Measurements from ENCODE around the gene CSK.
"Not testable (repeated sequence)": the region's sequence is repeated elsewhere in the genome, so short reads cannot be mapped to it uniquely, and the experiment has no call there.

Gene CSK

DNA sequence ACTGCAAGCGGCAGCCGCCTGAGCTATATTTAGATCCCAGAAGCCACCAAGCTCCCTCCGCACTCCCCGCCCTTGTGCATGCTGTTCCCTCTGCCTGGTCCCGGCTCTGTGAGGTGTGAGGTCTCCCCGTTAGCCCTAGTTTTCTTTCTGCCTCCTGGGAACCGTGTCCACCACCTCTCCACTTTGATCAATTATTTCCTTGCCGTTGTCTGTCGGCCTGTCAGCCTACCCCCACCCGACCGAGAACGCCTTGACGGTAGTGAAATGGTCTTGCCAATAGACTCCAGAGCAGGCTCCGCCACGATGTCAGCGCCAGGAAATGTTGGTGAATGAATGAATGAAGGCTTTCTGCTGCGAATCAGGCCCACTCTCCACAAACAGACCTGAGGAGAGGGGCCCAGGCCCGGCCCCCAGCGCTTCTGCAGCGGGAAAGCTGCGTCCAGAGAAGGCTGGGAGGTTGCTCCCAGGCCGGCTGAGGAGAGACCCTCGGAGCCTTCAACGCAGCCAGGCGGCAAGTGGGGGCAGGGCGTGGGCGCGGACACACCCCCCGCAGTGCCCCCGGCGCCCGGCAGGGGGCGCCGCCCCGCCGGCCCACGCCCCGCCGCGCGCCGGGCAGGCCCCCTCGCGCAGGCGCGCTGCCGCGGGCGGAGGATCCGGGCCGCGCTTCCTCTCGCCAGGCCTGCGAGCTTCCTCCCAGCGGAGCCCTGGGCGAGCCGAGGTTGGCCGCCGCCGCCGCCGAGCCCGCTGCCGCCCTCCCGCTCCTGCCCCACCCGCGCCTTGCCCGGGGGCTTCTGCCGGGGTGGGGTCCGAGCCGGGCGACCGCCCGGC is at the start of gene CSK:
CSK (plus strand) TSS at position 650 of the 828 bp plus-strand sequence. CDS start 16,218 bp downstream, outside the sequence.
- peak; percentile 45 to 75 for DNase-seq (ENCODE audit: low read depth in 1 of 2, low spot score in 1 of 2)

- DNase-seq (ENCODE audit: low read depth in 1 of 2, low spot score in 1 of 2): no peak
These were observed 49.0 kb upstream of the CSK start for GRCh38 chr15:74732846-74733245.

GRCh38 chr15:74733269-74733668 is 48.6 kb upstream of the CSK start:
- no peak for DNase-seq (ENCODE audit: low read depth in 1 of 2, low spot score in 1 of 2)

DNA sequence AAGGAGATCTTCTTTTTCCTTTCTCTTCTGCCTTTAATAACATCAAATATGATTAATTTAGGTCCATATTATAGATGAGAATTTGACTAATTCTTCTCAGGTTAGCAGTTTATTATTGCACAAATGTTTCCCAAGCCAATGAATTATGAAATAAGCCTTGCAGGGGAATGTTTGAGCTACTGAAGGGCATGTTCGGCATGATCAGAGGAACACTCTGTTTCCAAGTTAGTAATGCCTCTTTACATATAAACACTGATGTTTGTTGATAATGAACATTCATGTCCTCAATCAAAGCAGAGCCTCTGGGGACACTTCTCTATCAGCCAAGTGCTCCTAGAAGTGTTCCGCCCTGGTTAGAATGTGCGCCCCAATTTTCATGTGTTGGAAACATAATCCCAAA is 46.6 kb upstream of the CSK start:
- no peak for DNase-seq (ENCODE audit: low read depth in 1 of 2, low spot score in 1 of 2)

DNA sequence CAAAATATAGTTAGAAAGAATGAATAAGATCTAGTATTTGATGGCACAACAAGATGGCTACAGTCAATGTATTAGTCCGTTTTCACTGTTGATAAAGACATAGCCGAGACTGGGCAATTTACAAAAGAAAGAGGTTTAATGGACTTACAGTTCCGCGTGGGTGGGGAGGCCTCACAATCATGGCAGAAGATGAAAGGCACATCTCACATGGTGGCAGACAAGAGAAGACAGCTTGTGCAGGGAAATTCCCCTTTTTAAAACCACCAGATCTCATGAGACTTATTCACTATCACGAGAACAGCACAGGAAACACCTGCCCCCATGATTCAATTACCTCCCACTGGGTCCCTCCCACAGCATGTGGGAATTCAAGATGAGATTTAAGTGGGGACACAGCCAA is 43.6 kb upstream of the CSK start:
- DNase-seq (ENCODE audit: low read depth in 1 of 2, low spot score in 1 of 2): not testable (repeated sequence)

GRCh38 chr15:74742422-74742821 is 39.5 kb upstream of the CSK start:
- DNase-seq (ENCODE audit: low read depth in 1 of 2, low spot score in 1 of 2): no peak

- no peak for DNase-seq (ENCODE audit: low read depth in 1 of 2, low spot score in 1 of 2)
These were observed 35.5 kb upstream of the CSK start for GRCh38 chr15:74746389-74746788.

DNA sequence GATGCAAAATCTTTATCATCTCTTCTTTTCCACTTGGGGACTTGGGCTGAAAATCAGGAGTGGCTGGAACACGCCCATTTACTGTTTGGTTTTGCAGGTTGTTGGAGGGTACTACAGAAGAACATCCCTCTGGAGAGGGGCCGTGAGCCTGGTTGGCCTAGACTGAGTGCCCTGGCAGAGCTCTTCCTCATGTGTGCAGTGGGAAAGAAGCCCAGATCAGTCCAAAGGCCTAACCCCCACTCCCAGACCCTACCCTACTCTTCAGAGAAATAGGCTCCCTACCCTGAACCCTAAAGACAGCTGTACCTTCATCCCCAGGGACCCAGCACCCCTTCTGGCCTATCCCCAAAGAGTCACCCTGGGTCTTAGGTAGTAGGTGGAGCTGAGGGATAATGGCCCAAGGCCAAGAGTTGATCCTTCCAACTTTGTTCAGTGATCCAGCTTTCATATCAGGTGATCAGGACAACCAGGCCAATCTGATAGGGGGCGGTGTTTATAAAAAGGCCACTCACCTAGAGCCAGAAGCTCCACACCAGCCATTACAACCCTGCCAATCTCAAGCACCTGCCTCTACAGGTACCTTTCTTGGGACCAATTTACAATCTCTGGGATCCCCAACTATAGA is 33.4 kb upstream of the CSK start, which contains the start of gene CYP1A2:
CYP1A2 (plus strand) TSS at position 524 of the 625 bp plus-strand sequence. CDS start 894 bp downstream, outside the sequence.
- DNase-seq (ENCODE audit: low read depth in 1 of 2, low spot score in 1 of 2): no peak

DNA sequence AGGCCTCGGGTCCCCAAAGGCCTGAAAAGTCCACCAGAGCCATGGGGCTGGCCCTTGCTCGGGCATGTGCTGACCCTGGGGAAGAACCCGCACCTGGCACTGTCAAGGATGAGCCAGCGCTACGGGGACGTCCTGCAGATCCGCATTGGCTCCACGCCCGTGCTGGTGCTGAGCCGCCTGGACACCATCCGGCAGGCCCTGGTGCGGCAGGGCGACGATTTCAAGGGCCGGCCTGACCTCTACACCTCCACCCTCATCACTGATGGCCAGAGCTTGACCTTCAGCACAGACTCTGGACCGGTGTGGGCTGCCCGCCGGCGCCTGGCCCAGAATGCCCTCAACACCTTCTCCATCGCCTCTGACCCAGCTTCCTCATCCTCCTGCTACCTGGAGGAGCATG is 32.0 kb upstream of the CSK start:
- no peak for DNase-seq (ENCODE audit: low read depth in 1 of 2, low spot score in 1 of 2)

- no peak for DNase-seq (ENCODE audit: low read depth in 1 of 2, low spot score in 1 of 2)
These were observed 31.1 kb upstream of the CSK start for GRCh38 chr15:74750751-74751150.

GRCh38 chr15:74752011-74752410 is 29.9 kb upstream of the CSK start:
- no peak for DNase-seq (ENCODE audit: low read depth in 1 of 2, low spot score in 1 of 2)

DNA sequence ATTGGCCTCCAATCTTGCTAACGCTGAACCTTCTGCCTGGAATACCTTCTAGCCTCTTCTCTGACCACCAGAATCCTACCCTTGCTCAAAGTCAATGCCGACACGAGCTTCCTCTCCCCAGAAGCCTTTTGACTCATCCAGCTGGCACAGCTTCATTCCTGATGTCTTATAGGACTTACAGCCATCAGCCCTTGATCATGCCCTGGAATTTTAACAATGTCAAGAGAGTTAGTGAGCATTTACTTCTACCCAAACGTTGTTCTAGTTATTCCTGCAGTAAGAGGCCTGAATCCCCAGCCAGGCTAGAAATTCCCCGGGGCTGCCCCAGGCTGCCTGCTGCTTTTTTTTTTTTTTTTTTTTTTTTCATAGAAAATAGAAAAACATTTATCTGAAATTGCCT is 29.3 kb upstream of the CSK start:
- DNase-seq (ENCODE audit: low read depth in 1 of 2, low spot score in 1 of 2): no peak

GRCh38 chr15:74754593-74755215 is 27.2 kb upstream of the CSK start:
- no peak for DNase-seq (ENCODE audit: low read depth in 1 of 2, low spot score in 1 of 2)

DNA sequence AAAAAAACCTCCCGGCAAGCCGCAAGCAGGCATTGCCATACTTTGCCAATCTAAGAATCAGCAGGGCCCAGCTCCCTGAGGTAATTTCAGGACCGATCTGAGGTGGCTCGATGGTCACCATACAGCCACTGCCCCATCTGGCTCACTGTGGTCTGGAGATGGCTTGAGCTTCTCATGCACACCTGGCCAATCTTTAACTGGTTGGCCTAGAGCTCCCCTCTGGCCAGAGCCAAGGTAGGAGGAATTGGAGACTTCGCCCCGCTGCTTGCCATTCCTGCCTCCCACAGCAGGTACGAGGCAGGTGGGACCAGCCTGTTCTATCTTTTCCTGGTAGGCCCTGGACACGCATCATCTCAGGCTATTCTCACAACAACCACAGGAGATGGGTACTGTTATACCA is 23.1 kb upstream of the CSK start:
- no peak for DNase-seq (ENCODE audit: low read depth in 1 of 2, low spot score in 1 of 2)

GRCh38 chr15:74762791-74763150 is 19.1 kb upstream of the CSK start:
- DNase-seq (ENCODE audit: low read depth in 1 of 2, low spot score in 1 of 2): no peak

DNA sequence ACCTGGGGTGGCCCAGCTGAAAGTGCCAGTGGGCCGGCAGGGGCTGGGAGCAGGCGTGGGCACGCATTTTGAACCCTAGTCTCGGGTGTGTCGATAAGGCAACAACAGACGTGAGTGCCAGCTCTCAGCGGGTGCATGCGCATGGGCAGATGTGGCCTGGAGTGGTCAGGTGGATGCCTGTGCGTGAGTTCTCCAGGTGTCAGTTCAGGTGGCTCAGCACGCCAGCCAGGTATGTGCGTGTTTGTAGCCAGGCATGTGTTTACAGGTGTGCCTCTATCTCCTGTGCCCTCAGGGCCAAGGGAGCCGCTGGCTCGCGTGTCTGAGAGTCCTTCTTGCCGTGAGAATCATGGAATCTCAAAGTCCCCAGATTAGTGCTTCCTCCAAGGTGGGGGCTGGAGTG is 18.5 kb upstream of the CSK start:
- no peak for DNase-seq (ENCODE audit: low read depth in 1 of 2, low spot score in 1 of 2)

DNA sequence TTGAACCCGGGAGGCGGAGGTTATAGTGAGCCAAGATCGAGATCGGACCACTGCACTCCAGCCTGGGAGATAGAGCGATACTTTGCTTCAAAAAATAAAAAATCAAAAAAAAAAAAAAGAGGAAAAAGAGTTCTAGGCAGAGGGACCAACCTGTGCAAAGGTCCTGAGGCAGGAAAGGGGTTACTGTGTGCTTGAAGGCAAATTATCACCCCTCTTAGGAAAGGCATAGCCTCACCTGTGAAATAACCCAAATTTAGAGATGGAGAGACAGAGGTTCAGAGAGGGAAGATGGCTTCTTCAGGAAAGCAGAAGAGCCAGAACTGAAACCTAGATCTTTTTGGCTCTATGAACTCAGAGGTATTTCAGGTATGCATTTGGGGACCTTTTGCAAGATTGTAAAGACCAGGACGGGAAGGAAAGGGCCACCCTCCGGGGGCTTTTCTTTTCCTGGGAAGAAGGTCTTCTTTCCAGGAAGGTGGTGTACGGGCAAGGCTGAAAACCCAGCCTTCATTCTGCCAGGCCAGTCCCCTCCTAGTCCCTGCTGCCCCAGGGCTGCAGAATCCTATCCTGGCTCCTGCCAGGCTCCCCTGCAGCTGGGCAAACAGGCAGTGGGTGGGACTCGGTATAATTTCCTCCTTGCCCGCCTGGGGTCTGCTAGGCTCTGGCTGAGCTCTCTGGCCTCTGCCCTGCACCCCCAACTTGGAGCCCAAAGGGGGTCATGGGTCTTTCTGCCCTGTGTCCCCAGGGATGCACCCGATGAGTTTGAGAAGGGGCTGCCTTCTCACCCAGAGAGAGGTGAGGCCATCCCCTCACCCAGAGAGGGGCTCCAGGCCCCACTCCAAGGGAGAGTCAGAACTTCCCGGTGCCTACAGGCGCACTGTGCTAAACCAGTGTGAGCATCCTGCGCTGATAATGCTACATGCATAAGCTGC is 14.4 kb upstream of the CSK start:
- DNase-seq (ENCODE audit: low read depth in 1 of 2, low spot score in 1 of 2): no peak

- no peak for DNase-seq (ENCODE audit: low read depth in 1 of 2, low spot score in 1 of 2)
These were observed 13.6 kb upstream of the CSK start for GRCh38 chr15:74768099-74768770.

GRCh38 chr15:74768771-74769342 is 13.0 kb upstream of the CSK start:
- no peak for DNase-seq (ENCODE audit: low read depth in 1 of 2, low spot score in 1 of 2)

- DNase-seq (ENCODE audit: low read depth in 1 of 2, low spot score in 1 of 2): no peak
These were observed 12.3 kb upstream of the CSK start for GRCh38 chr15:74769463-74770025.
